ENCODE data around the gene OPHN1.

GRCh38 chrX:68234171-68234910, 199.0 kb downstream of the OPHN1 start:
- no peak for TF ChIP-seq GATA3 (IDR thresholded peaks at IDR 0.05; ENCODE audit: low read depth, low read length)
- no peak for TF ChIP-seq GATA2 (IDR thresholded peaks at IDR 0.05; ENCODE audit: low read depth, low read length)

Measured in SH-SY5Y (cell line).